HepG2 (cell line): ENCODE results near the gene VRK1. TPM values are rescaled to one million over a fixed set of nuclear protein-coding genes. Genes with fewer than 3 reads are reported as not detected.
A peak's percentile ranks its signal among the peaks of the same experiment; 100 is the strongest.

Source experiments
- FOXA3 ChIP-seq: IDR thresholded peaks from 2 replicates; pipeline ENCODE4 v1.6.1; 2016; ENCODE audit warnings: missing genetic modification reagents, missing compliant biosample characterization
- GFI1 ChIP-seq: sonication (generic); formaldehyde crosslinking; IDR thresholded peaks from 2 replicates; pipeline ENCODE4 v1.5.0; 2020; ENCODE audit warnings: missing genetic modification reagents, mild to moderate bottlenecking, borderline replicate concordance
- HIVEP1 ChIP-seq: sonication (generic); formaldehyde crosslinking; IDR thresholded peaks from 2 replicates; pipeline ENCODE4 v1.4.0; 2020; ENCODE audit warnings: mild to moderate bottlenecking, missing genetic modification reagents
- HNF4A ChIP-seq: sonication (generic); formaldehyde crosslinking; IDR thresholded peaks from 2 replicates; pipeline ENCODE4 v1.4.0; 2020; ENCODE audit warnings: missing genetic modification reagents
- JARID2 ChIP-seq: sonication (generic); formaldehyde crosslinking; IDR thresholded peaks from 2 replicates; pipeline ENCODE4 v1.8.1; 2023; ENCODE audit warnings: missing genetic modification reagents, inconsistent platforms; ENCODE audit not compliant: insufficient replicate concordance
- KAT8 ChIP-seq: IDR thresholded peaks from 2 replicates; pipeline ENCODE4 v1.6.1; 2016; ENCODE audit warnings: missing genetic modification reagents, missing compliant biosample characterization
- NCOR1 ChIP-seq: fragments of 200-600 bp; sonication (generic); IDR thresholded peaks from 2 replicates; pipeline ENCODE4 v1.7.0; 2017; ENCODE audit warnings: antibody characterized with exemption, low read length, borderline replicate concordance
- NFE2L1 ChIP-seq: sonication (generic); formaldehyde crosslinking; IDR thresholded peaks from 2 replicates; pipeline ENCODE4 v1.4.0; 2020; ENCODE audit warnings: missing genetic modification reagents, mild to moderate bottlenecking, borderline replicate concordance
- SOX13 ChIP-seq, 3 experiments: fragments of 450-650 bp in 1 of 3; sonication (generic) in 1 of 3; formaldehyde crosslinking in 1 of 3; IDR thresholded peaks in 2 of 3; conservative IDR thresholded peaks in 1 of 3; 2 replicates each; pipeline versions ENCODE4 v1.5.0 to v1.6.1; 2016 to 2020; ENCODE audit warnings: antibody characterized with exemption in 1 of 3, mild to moderate bottlenecking in 1 of 3, missing compliant biosample characterization in 1 of 3, missing genetic modification reagents in 1 of 3, moderate library complexity in 1 of 3
- SOX5 ChIP-seq: IDR thresholded peaks from 2 replicates; pipeline ENCODE4 v1.6.1; 2016; ENCODE audit warnings: borderline replicate concordance
- SP4 ChIP-seq: sonication (generic); formaldehyde crosslinking; IDR thresholded peaks from 2 replicates; pipeline ENCODE4 v1.8.1; 2023; ENCODE audit warnings: mild to moderate bottlenecking, missing genetic modification reagents
- TOE1 ChIP-seq: sonication (generic); formaldehyde crosslinking; IDR thresholded peaks from 2 replicates; pipeline ENCODE4 v1.4.0; 2020; ENCODE audit warnings: mild to moderate bottlenecking, missing genetic modification reagents
- TOPORS ChIP-seq: sonication (generic); formaldehyde crosslinking; IDR thresholded peaks from 2 replicates; pipeline ENCODE4 v1.8.0; 2023; ENCODE audit warnings: mild to moderate bottlenecking, missing genetic modification reagents
- ZBTB1 ChIP-seq: sonication (generic); formaldehyde crosslinking; IDR thresholded peaks from 2 replicates; pipeline ENCODE4 v1.4.0; 2020; ENCODE audit warnings: missing genetic modification reagents, borderline replicate concordance
- ZNF20 ChIP-seq: sonication (generic); formaldehyde crosslinking; IDR thresholded peaks from 2 replicates; pipeline ENCODE4 v1.4.0; 2020; ENCODE audit warnings: mild to moderate bottlenecking, moderate library complexity, missing genetic modification reagents
- ZNF468 ChIP-seq: sonication (generic); formaldehyde crosslinking; IDR thresholded peaks from 2 replicates; pipeline ENCODE4 v1.8.0; 2022; ENCODE audit warnings: mild to moderate bottlenecking, moderate library complexity, missing genetic modification reagents
- ZNF644 ChIP-seq: IDR thresholded peaks from 2 replicates; pipeline ENCODE4 v1.6.1; 2016; ENCODE audit warnings: low read depth
- ZNF660 ChIP-seq: sonication (generic); formaldehyde crosslinking; IDR thresholded peaks from 2 replicates; pipeline ENCODE4 v1.5.1; 2020; ENCODE audit warnings: mild to moderate bottlenecking, low read depth, missing genetic modification reagents, borderline replicate concordance
- polyA plus RNA-seq, 8 experiments: library from polyadenylated mRNA; depleted of rRNA in 3 of 8; stranded (reverse) in 7 of 8; unstranded in 1 of 8; fragments of >200 nt; fragmentation: Illumina TruSeq in 4 of 8; extraction: Trizol in 4 of 8; gene quantifications; 2 replicates each; pipeline versions ENCODE4 v1.2.1 to v1.2.3, GENCODE V29; 2011 to 2016; ENCODE audit warnings: low read depth in 4 of 8, missing spikeins in 1 of 8, mixed read lengths in 1 of 8; ENCODE audit not compliant: insufficient read depth in 1 of 8
- total RNA-seq, 5 experiments: library from RNA; depleted of rRNA; stranded (reverse); fragments of >200 nt; fragmentation: Illumina TruSeq; extraction: Trizol; gene quantifications; 2 replicates each; pipeline ENCODE4 v1.2.3, GENCODE V29; 2016; ENCODE audit warnings: low read depth in 1 of 5
- TF ChIP-seq, protein P1 (sequence below): sonication (generic); formaldehyde crosslinking; IDR thresholded peaks from 2 replicates; pipeline ENCODE4 v1.4.0; 2020; ENCODE audit warnings: mild to moderate bottlenecking, missing genetic modification reagents
- TF ChIP-seq, protein P2 (sequence below): sonication (generic); formaldehyde crosslinking; IDR thresholded peaks from 2 replicates; pipeline ENCODE4 v1.4.0; 2020; ENCODE audit warnings: missing genetic modification reagents
- TF ChIP-seq, protein P3 (sequence below): sonication (generic); formaldehyde crosslinking; IDR thresholded peaks from 2 replicates; pipeline ENCODE4 v1.9.0; 2021; ENCODE audit warnings: mild to moderate bottlenecking, missing genetic modification reagents

Gene VRK1
- total and polyA plus RNA-seq, 2 of the 13 experiments (the other 11 are each of a cell fraction or from before 2014, with no cell fraction given) = 7.9 to 51.3 TPM

DNA sequence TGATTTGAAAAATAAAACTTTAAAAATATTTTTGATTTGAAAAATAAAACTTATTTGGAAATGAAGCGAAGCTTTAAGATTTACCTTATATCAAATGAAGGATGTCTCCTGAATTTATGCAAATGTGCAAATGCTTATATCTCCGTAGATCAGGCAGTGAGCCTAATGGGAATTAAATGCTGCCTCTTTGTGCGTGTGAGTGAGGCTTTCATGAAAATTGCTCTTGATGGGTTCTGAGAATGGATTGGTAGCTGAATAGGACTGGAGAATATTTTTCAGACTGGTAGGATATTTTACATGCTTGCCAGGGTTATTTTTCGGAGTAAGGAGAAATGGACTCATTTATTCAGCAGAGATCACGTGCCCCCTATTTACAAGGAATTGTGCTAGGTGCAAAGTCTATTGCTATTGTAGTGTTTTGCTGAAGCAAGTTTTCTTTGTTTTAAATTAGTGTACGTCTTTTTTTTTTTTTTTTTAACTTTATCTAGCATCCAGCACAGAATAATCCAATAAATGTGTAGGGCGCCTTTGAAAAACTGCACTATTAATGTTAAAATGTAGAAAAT lies 2.4 kb downstream of the VRK1 start (continued):
- TF ChIP-seq SOX13 (IDR thresholded peaks at IDR 0.05) (no peak), SOX13 (CRISPR knock-in tag; conservative IDR thresholded peaks at IDR 0.05 in 1 of 2, IDR thresholded peaks at IDR 0.05 in 1 of 2) (peak in 1 of 2 experiments; percentile 80; a peak in 2 of 4 replicates), SP4 (no peak), FOXA3 (CRISPR knock-in tag) (peak; percentile 10; the same call in 1 of the 2 replicates), ZNF660 (no peak), KAT8 (no peak), GFI1 (no peak), TOE1 (CRISPR knock-in tag) (no peak), HNF4A (CRISPR knock-in tag) (peak; percentile 45; the same call in 1 of the 2 replicates), ZNF20 (no peak), HIVEP1 (CRISPR knock-in tag) (no peak), JARID2 (CRISPR knock-in tag) (no peak), ZNF644 (CRISPR knock-in tag) (no peak), ZBTB1 (CRISPR knock-in tag) (no peak), NFE2L1 (CRISPR knock-in tag) (no peak), ZNF468 (CRISPR knock-in tag) (no peak), SOX5 (CRISPR knock-in tag) (peak; percentile 83), TOPORS (CRISPR knock-in tag) (no peak), NCOR1 (0 out of 2 replicates have a peak, but pooled peaks have one; percentile 43)
- TF ChIP-seq, protein P1, sequence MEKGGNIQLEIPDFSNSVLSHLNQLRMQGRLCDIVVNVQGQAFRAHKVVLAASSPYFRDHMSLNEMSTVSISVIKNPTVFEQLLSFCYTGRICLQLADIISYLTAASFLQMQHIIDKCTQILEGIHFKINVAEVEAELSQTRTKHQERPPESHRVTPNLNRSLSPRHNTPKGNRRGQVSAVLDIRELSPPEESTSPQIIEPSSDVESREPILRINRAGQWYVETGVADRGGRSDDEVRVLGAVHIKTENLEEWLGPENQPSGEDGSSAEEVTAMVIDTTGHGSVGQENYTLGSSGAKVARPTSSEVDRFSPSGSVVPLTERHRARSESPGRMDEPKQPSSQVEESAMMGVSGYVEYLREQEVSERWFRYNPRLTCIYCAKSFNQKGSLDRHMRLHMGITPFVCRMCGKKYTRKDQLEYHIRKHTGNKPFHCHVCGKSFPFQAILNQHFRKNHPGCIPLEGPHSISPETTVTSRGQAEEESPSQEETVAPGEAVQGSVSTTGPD = no peak
- TF ChIP-seq, protein P2, sequence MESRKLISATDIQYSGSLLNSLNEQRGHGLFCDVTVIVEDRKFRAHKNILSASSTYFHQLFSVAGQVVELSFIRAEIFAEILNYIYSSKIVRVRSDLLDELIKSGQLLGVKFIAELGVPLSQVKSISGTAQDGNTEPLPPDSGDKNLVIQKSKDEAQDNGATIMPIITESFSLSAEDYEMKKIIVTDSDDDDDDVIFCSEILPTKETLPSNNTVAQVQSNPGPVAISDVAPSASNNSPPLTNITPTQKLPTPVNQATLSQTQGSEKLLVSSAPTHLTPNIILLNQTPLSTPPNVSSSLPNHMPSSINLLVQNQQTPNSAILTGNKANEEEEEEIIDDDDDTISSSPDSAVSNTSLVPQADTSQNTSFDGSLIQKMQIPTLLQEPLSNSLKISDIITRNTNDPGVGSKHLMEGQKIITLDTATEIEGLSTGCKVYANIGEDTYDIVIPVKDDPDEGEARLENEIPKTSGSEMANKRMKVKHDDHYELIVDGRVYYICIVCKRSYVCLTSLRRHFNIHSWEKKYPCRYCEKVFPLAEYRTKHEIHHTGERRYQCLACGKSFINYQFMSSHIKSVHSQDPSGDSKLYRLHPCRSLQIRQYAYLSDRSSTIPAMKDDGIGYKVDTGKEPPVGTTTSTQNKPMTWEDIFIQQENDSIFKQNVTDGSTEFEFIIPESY (CRISPR knock-in tag) = no peak
- TF ChIP-seq, protein P3, sequence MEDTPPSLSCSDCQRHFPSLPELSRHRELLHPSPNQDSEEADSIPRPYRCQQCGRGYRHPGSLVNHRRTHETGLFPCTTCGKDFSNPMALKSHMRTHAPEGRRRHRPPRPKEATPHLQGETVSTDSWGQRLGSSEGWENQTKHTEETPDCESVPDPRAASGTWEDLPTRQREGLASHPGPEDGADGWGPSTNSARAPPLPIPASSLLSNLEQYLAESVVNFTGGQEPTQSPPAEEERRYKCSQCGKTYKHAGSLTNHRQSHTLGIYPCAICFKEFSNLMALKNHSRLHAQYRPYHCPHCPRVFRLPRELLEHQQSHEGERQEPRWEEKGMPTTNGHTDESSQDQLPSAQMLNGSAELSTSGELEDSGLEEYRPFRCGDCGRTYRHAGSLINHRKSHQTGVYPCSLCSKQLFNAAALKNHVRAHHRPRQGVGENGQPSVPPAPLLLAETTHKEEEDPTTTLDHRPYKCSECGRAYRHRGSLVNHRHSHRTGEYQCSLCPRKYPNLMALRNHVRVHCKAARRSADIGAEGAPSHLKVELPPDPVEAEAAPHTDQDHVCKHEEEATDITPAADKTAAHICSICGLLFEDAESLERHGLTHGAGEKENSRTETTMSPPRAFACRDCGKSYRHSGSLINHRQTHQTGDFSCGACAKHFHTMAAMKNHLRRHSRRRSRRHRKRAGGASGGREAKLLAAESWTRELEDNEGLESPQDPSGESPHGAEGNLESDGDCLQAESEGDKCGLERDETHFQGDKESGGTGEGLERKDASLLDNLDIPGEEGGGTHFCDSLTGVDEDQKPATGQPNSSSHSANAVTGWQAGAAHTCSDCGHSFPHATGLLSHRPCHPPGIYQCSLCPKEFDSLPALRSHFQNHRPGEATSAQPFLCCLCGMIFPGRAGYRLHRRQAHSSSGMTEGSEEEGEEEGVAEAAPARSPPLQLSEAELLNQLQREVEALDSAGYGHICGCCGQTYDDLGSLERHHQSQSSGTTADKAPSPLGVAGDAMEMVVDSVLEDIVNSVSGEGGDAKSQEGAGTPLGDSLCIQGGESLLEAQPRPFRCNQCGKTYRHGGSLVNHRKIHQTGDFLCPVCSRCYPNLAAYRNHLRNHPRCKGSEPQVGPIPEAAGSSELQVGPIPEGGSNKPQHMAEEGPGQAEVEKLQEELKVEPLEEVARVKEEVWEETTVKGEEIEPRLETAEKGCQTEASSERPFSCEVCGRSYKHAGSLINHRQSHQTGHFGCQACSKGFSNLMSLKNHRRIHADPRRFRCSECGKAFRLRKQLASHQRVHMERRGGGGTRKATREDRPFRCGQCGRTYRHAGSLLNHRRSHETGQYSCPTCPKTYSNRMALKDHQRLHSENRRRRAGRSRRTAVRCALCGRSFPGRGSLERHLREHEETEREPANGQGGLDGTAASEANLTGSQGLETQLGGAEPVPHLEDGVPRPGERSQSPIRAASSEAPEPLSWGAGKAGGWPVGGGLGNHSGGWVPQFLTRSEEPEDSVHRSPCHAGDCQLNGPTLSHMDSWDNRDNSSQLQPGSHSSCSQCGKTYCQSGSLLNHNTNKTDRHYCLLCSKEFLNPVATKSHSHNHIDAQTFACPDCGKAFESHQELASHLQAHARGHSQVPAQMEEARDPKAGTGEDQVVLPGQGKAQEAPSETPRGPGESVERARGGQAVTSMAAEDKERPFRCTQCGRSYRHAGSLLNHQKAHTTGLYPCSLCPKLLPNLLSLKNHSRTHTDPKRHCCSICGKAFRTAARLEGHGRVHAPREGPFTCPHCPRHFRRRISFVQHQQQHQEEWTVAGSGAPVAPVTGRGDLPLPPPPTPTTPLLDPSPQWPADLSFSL = no peak
